Pons (tissue), 1 donor: ENCODE results near the gene INPP4B.

ENCODE experiments used
- DNase-seq: peaks from one replicate; pipeline ENCODE4 v3.0.0-alpha.2; 2016; ENCODE audit warnings: low spot score

The INPP4B gene

DNA sequence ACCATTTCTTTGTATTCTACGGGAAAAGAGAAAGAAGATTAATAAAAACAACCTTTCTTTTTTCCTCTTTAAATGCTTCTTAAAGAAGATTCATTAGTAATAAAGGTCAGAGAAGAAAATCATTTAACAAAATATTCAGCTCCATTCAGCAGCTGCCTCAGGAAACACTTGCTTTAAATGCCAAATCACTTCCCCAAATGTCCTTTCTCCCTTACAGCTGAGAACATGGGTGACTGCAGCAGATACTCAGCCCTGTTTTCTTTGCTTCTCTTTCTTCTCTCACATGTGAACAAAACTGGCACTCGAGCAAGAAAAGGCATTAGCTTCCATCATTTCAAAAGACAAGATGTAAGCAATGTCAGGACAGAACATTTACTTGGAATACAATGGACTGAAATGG lies 120.2 kb downstream of the INPP4B start:
- DNase-seq, result no peak

DNA sequence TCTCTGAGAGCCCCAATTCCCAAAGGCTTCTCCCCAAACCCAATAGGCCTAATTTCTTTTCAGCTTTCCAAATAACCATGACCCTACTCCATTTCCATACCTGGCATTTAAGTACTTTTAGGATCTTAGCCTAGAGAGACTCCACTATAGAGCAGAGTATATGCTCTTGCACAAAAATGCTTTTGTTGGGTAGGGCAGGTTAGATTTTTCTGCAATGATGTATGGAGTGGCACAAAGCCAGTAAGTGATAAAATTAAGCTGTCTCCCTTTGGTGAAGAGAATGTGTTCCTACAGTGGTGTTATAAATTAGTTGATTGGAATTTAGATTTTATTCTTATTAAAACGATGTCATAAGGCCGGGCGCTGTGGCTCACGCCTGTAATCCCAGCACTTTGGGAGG lies 124.9 kb downstream of the INPP4B start:
- no peak for DNase-seq

DNA sequence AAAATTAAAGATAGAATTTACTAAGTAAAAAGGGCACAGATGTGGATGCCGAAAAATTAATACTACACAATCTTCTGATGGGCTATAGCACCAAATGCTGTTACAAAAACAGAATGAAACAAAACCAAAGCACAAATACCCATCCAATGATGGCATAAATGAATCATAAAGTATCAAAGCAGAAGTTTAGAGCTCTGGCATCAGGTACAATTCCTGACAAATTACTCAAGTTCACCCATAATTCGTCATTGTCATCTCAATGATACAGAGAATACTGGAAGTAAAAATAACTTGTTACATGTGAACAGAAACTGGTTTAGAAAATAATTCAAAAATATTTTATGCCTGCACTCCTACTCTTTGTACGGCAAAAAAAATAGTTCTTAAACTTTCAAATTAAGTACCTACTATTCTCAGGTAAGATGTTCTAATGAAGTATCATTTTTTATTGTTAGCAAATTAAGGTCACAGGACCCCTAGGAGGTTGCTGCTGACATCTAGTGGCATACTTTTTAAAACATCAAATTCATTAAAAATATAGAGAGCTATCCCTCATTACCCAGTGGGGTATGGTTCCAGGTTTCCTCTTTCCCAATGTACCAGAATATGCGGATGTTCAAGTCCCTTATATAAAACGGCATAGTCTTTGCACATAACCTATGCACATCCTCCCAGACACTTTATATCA lies 126.1 kb downstream of the INPP4B start:
- peak; percentile 14 for DNase-seq

DNA sequence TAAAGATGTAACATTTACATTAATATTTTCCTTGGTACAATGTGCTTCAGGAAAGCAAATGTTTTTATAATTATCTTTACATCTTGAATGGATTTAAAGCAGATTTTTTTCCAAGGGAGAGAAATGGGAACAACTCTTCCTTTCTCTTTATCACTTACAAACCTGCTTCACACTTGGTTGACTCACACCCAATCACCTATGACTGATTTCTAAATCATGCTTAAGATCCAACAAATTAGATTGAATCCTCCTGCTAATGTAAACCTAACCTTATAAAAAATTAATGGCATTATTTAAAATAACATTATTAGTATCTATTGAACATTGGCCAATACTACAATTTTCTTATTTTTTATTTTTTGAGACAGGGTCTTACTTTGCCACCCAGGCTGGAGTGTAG lies 127.1 kb downstream of the INPP4B start:
- DNase-seq, result no peak

DNA sequence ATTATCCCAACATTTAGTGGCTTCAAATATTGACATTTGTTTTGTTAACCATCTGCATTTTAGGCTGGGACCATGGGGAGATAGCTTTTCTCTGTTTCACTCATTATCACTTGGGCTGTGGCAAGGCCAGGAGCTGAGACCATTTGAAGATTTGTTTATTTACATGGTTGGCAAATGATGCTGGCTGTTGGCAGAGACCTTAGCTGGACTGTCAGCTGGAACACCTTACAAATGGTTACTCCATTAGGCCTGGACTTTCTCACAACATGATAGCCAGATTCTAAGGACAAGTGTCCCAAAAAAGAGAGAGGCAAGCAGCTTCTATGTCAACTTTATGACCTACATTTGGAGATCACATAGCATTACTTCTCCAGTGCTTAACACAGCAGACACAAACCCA lies 130.4 kb downstream of the INPP4B start:
- DNase-seq, result no peak

DNA sequence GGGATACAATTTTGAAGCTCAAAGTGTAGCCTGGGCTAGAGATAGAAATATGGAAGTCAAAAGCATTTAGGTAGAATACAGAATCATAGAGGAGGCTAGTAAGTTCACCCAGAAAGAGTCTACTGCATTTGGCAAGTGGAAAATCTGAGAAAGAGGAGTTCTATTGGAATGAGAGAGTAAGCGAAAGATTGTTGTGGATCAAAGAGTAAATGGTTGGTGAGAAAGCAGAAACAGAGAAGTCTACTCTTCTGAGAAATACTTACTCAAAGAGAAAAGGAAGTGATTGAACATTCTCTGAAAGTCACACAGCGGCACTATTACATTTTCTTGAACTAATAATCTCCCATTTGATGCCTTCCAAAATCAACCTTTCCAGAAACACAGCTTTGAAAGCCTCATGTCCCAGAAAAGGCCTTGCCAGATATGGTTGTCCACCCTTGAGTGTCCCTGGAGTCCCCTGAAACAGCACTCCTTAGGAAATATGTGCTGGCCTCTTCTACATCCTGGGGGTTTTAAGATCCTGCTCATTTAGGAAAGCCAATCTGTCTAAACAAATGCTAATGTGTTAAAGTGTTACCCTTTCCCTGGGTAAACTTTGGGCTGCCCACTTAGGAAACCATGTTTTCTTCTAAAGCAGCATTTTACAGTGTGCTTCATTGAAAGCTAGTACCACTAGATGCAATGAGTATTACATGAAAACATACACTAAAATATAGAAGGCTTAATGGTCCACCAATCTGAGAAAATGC lies 132.6 kb downstream of the INPP4B start:
- no peak for DNase-seq

DNA sequence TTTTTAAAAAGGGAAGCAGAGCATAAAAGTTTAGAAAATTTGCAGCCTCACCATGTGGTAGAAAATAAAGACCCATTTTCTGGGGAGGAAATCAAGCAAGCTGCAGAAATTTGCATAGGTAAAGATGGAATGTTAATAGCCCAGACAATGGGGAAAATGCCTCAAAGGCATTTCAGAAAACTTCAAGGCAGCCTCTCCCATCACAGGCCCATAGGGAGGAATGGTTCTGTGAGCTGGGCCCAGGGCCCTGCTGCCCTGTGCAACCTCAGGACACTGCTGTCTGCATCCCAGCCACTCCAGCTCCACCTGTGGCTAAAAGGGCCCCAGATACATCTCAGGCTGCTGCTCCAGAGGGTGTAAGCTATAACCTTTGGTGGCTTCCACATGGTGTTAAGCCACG lies 137.9 kb downstream of the INPP4B start:
- DNase-seq, result no peak

DNA sequence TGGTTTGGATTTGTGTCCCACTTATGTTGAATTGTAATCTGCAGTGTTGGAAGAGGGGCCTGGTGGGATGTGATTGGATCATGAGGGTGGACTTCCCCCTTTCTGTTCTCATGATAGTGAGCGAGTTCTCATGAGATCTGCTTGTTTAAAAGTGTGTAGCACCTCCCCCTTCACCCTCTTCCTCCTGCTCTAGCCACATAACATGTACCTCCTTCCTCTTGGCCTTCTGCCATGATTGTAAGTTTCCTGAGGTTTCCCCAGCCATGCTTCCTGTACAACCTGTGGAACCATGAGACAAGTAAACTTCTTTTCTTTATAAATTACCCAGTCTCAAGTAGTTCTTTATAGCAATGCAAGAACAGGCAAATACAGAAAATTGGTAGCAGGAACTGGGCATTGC lies 138.7 kb downstream of the INPP4B start:
- no peak for DNase-seq

DNA sequence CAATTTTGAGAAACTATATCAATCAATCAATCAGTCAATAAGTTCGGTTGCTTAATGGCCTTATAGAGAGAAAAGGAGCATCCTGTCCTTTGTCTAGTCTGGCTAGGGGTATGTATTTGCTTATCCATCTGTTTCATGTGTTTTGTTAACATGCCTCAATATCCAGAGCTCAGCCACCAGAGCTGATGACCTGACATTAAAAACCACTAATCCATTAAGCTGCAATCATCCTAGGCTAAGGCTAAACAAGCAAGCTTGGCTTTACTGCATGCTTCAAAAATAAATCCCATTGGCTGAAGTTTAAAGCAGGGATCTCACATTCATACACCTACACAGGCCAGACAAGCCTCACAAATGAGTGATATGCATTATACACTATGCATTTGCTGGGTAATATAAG lies 139.7 kb downstream of the INPP4B start:
- DNase-seq, result no peak

DNA sequence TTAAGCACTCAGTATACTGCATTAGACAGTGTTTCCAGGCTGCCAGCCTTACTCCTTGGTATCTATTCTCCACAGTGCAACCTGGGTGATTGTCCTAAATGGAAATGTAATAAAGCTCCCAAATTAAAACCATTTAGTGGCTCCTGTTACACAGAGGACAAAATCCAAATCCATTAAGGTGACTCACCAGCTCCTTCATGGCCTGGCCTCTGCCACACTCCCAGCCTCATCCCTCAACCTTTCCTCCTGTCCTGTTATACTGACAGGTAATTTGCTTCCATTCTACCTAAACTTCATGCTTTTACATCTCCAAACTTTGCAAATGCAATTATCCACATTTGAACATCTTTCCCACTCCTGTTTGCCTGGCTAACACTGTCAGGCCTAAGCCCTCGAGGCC lies 140.3 kb downstream of the INPP4B start:
- DNase-seq, result no peak

DNA sequence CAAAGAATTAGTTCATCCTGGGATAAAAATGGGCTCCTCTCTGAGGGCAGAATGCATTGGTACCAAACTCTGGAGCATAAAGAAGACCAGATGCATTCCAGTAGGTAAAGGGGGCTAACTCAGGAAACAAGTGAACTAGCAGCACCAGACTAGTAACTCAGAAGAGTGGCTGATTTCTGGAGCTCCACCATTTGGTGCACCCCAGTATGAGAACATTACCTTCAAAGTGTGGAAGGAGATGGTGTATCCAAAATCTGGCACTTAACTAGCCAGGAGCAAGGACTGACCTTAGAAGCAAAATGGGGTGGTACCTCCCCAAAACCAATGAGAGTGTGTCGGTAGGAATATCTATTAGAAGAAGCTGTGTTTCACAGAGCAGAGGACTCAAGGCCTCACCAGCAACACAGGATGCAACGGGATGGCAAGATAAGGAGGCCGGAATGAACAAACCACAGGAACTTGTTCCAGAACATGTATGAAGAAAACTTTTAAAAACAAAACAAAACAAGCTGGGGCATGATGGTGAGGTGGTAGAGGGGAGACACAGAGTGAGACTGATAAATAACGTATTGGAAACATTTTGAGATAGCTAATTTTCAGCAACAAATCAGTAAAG lies 142.3 kb downstream of the INPP4B start:
- DNase-seq, result no peak

DNA sequence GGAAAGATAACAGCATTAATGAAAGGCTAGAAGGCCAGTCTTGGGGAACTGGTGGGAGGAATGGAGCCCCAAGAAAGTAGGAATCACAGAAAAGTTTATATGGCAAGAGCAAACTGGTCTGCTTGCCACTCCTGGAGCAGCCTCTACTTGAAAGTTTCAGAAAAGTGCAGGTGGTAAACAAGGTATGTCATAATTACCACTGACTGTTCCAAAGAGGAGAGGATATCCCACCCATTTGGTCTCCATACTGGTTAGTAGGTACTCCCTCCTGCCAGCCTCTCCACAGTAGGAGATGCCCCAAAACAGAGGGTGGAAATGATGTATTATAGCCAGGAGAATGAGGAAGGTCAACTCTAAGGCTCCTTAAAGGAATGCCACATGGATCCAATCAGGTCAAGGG lies 145.1 kb downstream of the INPP4B start:
- no peak for DNase-seq

DNA sequence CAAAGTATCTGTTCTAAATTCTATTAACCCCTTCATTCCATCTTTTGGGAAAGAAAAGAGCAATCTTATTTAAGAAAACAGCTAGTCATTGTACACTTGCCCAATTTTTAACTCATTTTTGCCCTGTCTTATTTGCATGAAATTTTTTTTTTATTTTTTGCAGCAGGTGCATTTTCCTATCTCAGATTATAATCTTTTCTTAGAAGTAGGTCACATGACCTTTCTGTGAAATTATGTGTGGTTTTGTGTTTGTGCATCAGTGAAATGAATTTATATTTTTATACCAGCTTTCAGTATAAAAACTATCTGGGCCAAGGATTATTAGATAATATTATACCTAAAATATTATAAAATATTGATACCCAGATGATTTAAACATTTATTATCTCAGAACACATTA lies 145.6 kb downstream of the INPP4B start:
- DNase-seq, result no peak

DNA sequence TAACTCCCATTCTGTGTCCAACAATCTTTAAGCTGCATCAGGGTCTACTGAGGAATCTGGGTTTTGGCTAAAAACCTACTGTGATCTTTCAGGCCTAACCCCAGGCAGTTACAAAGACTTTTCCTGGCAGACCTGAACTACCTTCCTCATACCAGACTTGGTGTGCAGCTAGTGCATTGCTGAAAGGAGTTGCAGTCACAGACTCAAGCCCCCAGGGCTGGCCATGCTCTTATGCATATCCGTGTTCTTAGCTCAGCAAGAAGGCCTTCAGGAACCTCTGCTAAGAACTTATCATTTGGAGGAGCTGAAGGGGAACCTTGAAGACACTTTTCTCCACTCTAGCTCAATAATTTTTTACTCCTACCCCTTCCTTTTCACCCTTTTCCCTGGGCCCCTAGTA lies 147.5 kb downstream of the INPP4B start:
- DNase-seq, result no peak

DNA sequence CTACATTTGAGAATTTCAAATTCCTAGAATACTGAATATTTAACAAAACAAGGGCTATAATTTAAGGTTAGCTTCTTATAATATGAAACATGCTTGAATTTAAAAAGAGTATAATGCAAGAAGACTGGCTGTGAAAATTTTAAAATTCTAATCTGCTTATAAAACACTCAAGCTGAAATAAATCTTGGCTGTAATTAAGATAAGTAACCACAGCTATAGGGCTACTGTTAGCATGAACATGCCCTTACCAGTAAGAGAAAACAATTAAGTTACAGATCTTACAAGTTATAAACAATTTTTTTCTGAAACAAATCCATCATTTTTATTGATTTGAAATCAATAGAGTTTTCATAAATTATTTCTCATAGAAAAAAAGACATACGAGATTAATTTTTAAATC lies 148.2 kb downstream of the INPP4B start:
- no peak for DNase-seq

DNA sequence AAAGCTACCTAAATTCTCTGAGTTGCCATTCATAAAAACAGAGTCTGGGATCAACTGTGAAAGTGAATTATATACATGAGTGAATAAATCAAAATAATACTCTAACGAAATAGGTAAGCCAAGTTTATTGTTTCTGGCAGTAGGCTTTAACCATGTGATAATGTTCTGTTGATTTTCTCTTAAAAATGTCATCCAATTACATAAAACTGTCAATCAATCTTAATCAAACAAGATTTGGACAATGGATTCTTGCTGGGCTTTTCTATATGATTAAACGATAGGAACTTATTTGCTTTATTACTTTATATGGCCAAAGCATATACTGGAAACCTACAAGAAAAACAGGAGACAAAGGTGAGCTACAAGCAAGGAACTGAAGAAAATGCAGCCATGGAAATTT lies 148.8 kb downstream of the INPP4B start:
- no peak for DNase-seq

DNA sequence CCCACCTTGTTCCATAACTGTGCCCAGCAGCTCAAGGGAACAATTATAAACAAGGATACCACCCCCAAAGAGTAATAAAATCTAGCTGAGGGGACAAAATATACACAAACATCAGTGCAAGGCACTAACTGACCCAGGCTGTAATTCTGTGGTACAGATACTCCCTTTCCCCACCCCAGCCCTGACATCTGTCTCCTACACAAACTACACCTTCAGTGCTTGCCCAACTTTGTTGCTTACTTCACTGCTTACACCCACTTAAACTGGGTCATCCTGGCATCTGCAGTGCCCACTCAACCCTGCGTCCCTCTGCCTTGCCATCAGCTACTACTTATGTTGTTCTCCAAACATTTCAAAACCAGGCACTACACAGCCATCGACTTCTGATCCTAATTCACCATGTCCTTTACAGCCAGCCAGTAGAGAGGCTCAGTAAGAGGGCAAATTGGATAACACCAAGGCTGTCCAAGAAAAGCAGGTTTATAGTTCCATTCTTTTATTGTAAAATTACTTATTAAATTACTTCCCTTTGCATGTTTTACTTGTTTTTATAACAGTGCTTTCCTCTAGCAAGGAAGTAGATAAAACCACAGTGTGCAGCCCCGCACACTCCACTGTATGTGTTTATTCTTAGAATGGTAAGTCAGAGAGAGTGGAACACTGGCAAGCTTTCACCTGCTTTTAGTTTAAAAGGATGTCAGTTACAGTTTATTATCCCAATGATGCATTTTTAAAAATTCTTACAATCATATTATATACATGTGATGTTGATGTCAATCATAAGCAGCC lies 149.6 kb downstream of the INPP4B start:
- DNase-seq, result no peak

DNA sequence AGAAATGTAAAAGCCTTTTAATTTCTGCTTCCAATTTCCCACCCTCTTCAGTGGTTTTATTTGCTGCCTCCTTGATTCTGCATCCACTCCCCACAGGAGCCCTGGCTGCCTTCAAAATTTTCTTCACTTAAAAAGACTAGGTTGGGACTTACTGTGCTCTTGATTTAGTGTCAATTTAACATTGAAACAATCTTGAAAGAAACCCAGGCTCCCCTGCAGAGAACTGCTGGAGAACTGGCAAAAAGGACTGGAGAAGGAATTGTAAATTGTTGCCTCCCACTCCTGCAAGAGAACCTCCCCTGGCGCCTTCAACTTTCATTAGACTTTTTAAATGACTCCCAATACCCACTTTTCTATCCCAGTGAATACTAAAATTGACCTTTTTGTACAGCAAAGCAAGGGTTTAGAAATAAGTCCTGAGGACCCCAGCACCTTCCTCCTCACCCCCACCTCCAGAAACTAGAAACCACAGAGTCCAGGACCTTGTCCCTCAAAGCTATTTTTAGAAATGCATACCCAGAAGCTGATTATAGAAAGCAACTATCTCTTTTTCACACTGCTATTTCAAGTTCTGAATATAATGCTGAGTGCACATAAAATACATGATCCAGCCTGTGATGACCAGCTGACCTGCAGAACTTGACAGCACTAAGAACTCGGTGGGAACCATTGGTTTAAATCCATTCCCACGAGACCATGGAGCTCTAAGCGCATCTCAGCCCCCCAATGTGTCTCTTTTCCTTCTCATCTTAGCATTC lies 155.5 kb downstream of the INPP4B start:
- no peak for DNase-seq

DNA sequence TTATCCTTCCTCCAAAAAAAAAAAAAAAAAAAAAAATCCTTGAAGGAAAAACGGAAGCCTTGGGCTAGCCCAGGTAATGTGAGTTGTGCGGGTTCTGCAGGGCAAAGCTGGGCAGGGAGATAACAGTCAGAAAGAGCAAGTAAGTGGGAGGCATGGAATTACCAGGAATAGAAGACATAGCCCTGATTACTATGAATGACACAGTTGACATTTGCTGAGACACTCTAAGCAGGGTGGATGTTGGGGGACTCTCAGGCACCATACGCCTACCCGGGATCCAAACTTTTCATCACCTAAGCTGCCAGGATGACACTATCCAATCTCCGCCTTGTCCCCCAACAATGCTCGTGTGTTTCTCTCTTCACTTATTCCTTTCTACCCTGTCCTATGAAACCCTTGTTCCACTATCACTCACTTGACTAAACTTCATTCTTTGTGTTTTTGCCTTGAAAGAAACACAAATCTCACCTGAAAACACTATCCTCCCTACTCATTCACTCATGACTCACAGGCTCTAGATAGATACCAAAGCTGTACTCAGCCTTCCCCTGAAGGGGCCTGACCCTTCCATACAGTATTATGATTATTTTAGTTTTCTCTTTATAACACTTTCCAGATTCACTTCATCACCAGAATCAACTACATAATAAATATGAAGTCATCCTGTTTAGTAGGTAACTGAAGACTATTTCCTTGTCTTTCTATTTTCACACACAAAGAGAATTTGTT lies 158.4 kb downstream of the INPP4B start:
- no peak for DNase-seq

DNA sequence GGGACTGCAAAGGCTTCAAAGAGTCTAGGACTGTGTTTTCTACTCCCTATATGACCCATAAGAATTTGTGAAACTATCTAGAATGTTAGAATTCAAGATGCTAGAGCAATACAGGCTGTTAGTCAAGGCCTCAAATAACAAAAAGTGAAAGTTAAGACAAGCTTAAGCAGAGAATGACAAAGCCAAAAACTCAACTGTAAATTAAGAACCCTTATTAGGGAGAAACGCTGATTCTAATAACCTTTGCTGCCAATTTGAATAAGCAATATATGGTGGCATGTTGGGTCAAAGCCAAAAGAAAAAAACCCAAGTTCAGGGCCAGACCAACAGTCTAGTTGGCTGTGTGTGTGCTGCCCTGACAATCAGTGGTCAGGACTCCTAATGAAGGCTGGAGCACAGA lies 160.0 kb downstream of the INPP4B start:
- no peak for DNase-seq

DNA sequence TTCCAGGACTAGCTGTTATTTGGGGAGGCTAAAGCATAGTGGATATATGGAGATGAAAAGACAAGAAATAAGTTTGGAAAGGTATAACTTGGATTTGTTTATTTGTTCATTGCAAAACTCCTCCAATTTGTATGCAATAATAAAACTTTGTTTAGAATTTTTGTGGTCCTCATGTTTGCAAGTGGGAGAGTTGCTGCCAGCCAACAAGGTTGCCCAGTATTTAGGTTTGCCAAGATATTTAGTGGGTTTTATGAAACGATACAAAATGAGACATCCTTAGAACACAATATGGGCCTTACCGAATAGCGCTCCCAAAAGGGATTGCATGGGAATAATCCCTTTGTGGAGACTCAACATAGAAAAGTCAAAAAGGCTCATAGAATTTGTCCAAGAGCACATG lies 162.1 kb downstream of the INPP4B start:
- no peak for DNase-seq
